HCT116 (cell line): ENCODE measurements around the gene STX16.

Experiments used
- POLR2A ChIP-seq: IDR thresholded peaks from 2 replicates; pipeline ENCODE4 v1.7.0; 2011; ENCODE audit warnings: borderline replicate concordance; ENCODE audit not compliant: insufficient read depth, insufficient read length; ENCODE audit errors: extremely low read depth
- TF ChIP-seq, protein P1 (sequence below): IDR thresholded peaks from 2 replicates; pipeline ENCODE4 v1.6.1; 2012; ENCODE audit warnings: low read depth

DNA sequence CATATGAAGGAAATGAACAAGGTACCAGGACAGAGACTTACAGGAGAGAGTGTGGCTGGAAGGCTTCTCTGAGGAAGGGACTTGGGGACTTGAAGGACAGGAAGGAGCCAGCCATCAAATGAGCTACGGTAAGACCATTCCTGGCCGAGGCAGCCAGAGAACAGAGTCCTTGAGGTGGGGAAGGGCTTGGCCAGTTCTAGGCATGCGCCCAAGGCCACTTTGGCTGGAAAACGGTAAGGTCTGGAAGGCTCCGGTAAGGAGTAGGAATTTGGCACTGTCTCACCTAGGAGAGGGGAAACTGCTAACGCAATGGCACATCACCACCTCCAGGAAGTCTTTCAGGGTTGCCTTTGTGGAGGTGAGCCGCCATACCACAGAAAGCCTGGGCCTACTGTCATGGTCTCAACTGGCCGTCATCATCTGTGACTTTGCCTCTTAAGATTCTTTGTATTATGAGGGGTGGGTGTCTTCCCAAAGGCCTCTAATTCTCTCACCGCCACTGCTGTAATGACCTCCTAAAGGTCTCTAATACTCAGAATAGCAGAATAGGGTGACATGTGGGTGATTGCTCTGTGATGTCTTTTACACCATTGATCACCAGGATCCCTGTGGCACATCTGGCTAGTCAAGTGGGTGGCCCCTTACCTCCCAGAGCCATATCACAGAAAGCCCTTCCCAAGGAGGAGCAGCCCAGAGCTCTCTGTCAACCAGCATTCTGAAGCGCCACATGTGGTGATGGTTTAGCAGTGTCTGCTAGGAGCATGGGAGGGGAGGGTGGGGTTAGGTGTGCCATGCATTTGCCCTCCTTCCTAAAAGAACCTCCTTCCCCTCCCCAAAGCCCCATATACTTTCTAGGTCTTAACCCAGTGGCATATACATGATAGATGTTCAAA is 17.7 kb upstream of the STX16 start:
- TF ChIP-seq, protein P1, sequence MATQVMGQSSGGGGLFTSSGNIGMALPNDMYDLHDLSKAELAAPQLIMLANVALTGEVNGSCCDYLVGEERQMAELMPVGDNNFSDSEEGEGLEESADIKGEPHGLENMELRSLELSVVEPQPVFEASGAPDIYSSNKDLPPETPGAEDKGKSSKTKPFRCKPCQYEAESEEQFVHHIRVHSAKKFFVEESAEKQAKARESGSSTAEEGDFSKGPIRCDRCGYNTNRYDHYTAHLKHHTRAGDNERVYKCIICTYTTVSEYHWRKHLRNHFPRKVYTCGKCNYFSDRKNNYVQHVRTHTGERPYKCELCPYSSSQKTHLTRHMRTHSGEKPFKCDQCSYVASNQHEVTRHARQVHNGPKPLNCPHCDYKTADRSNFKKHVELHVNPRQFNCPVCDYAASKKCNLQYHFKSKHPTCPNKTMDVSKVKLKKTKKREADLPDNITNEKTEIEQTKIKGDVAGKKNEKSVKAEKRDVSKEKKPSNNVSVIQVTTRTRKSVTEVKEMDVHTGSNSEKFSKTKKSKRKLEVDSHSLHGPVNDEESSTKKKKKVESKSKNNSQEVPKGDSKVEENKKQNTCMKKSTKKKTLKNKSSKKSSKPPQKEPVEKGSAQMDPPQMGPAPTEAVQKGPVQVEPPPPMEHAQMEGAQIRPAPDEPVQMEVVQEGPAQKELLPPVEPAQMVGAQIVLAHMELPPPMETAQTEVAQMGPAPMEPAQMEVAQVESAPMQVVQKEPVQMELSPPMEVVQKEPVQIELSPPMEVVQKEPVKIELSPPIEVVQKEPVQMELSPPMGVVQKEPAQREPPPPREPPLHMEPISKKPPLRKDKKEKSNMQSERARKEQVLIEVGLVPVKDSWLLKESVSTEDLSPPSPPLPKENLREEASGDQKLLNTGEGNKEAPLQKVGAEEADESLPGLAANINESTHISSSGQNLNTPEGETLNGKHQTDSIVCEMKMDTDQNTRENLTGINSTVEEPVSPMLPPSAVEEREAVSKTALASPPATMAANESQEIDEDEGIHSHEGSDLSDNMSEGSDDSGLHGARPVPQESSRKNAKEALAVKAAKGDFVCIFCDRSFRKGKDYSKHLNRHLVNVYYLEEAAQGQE, result no peak
- TF ChIP-seq POLR2A, result no peak
